Measurements from ENCODE around the gene ARL6IP4.
"Not testable (repeated sequence)": the region's sequence is repeated elsewhere in the genome, so short reads cannot be mapped to it uniquely, and the experiment has no call there.

Gene ARL6IP4

GRCh38 chr12:122980183-122981035, at the start of gene ARL6IP4:
TSS of gene ARL6IP4 (plus strand) at chr12:122980681. CDS start at chr12:122981140, 459 bp downstream.
- peak in 1 of 2 experiments; percentile 17 for DNase-seq (ENCODE audit: low read depth in 2 of 2)

- DNase-seq (ENCODE audit: low read depth in 2 of 2), result no peak
Measured at GRCh38 chr12:122932207-122932606, 48.3 kb upstream of the ARL6IP4 start.

GRCh38 chr12:122934722-122935121, 45.8 kb upstream of the ARL6IP4 start:
- no peak for DNase-seq (ENCODE audit: low read depth in 2 of 2)

- DNase-seq (ENCODE audit: low read depth in 2 of 2), result no peak
Measured at GRCh38 chr12:122935318-122935717, 45.2 kb upstream of the ARL6IP4 start.

GRCh38 chr12:122937622-122938091, 42.8 kb upstream of the ARL6IP4 start:
- DNase-seq (ENCODE audit: low read depth in 2 of 2), result no peak

GRCh38 chr12:122939125-122939524, 41.4 kb upstream of the ARL6IP4 start:
- no peak for DNase-seq (ENCODE audit: low read depth in 2 of 2)

- not testable (repeated sequence) for DNase-seq (ENCODE audit: low read depth in 2 of 2)
Measured at GRCh38 chr12:122941351-122941750, 39.1 kb upstream of the ARL6IP4 start.

GRCh38 chr12:122942637-122943036, 37.8 kb upstream of the ARL6IP4 start:
- DNase-seq (ENCODE audit: low read depth in 2 of 2), result no peak

- no peak for DNase-seq (ENCODE audit: low read depth in 2 of 2)
Measured at GRCh38 chr12:122943196-122943595, 37.3 kb upstream of the ARL6IP4 start.

GRCh38 chr12:122944605-122945592, 35.6 kb upstream of the ARL6IP4 start:
- no peak for DNase-seq (ENCODE audit: low read depth in 2 of 2)

GRCh38 chr12:122946690-122947341, 33.7 kb upstream of the ARL6IP4 start:
- DNase-seq (ENCODE audit: low read depth in 2 of 2), result peak; percentile 88 to 90

- DNase-seq (ENCODE audit: low read depth in 2 of 2), result no peak
Measured at GRCh38 chr12:122947352-122947792, 33.1 kb upstream of the ARL6IP4 start.

GRCh38 chr12:122948605-122949004, 31.9 kb upstream of the ARL6IP4 start:
- no peak for DNase-seq (ENCODE audit: low read depth in 2 of 2)

GRCh38 chr12:122949405-122949804, 31.1 kb upstream of the ARL6IP4 start:
- no peak for DNase-seq (ENCODE audit: low read depth in 2 of 2)

- DNase-seq (ENCODE audit: low read depth in 2 of 2), result no peak
Measured at GRCh38 chr12:122949816-122950675, 30.4 kb upstream of the ARL6IP4 start.

- DNase-seq (ENCODE audit: low read depth in 2 of 2), result no peak
Measured at GRCh38 chr12:122951406-122951805, 29.1 kb upstream of the ARL6IP4 start.

- DNase-seq (ENCODE audit: low read depth in 2 of 2), result peak in 1 of 2 experiments; percentile 24
Measured at GRCh38 chr12:122951979-122952892, 28.2 kb upstream of the ARL6IP4 start.

- no peak for DNase-seq (ENCODE audit: low read depth in 2 of 2)
Measured at GRCh38 chr12:122955156-122955555, 25.3 kb upstream of the ARL6IP4 start.

- no peak for DNase-seq (ENCODE audit: low read depth in 2 of 2)
Measured at GRCh38 chr12:122956035-122956434, 24.4 kb upstream of the ARL6IP4 start.
